ENCODE measurements around the gene CACNB2. TPM values are rescaled to one million over a fixed set of nuclear protein-coding genes. Genes with fewer than 3 reads are reported as not detected.
A peak's percentile ranks its signal among the peaks of the same experiment; 100 is the strongest.

CACNB2 gene
- total RNA-seq, 1 donor from 2014 or later, result 0.96 TPM

DNA sequence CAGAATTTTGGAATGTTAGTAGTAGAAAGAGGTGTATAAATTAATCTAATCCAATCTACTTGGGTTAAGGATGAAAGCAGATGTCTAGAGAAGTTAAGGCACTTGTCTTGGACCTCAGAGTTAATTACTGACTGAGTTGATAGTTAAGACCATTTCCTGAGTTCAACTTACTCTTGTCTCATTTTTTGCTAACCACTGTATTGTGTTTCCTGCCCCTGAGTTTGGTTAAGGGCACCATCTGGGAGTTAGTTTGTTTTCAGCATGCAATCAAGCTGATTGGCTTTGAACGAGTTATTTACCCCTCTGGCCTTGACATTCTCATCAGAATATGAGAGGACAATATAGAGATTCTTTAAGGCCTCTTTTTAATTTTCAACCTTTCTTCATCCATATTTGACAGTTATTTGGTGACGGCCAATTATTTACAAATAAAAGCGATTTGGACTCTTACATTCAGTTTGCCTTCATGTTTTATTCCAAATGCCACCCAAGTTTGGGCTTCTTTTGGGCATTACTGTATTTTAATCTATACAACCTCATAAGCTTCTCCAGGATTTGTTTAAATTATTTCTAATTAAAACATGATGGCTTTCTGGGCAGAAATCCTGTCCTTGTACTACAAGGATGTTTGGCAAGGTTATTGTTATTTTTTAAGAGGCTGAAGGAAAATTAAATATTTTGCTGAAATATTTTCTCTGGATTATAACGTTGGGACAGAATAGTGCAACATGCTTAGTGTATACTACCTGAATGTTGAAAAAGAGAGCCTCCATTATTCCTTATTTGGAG is 225.0 kb downstream of the CACNB2 start:
- DNase-seq (ENCODE audit: low spot score in 2 of 2), result no peak

DNA sequence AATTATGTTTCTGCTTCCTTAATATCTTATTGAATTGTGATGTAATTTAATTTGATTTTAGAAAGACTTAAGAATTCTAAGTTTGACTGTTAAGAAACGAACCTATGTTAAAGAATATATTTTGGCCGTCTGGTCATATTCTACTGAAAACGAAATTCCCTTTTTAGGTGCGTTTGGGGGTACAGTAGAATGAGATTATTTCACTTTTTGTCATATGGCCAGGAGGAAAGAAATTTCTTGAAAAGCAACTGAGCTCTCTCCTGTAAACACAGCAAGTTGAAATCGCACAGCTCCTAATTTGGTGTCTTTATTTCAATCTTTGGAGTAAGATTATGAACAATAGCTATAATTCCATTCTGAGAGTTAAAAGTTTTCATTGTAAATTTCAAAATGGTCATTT is 227.6 kb downstream of the CACNB2 start:
- TF ChIP-seq, protein P1, sequence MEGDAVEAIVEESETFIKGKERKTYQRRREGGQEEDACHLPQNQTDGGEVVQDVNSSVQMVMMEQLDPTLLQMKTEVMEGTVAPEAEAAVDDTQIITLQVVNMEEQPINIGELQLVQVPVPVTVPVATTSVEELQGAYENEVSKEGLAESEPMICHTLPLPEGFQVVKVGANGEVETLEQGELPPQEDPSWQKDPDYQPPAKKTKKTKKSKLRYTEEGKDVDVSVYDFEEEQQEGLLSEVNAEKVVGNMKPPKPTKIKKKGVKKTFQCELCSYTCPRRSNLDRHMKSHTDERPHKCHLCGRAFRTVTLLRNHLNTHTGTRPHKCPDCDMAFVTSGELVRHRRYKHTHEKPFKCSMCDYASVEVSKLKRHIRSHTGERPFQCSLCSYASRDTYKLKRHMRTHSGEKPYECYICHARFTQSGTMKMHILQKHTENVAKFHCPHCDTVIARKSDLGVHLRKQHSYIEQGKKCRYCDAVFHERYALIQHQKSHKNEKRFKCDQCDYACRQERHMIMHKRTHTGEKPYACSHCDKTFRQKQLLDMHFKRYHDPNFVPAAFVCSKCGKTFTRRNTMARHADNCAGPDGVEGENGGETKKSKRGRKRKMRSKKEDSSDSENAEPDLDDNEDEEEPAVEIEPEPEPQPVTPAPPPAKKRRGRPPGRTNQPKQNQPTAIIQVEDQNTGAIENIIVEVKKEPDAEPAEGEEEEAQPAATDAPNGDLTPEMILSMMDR (IDR thresholded peaks at IDR 0.05), result no peak
- Histone ChIP-seq H3K4me3 (no peak overlapping the region), H3K9me3 (no peaks in the 10 kb centered on the region), H3K36me3 (no peaks in the 10 kb centered on the region), H3K27ac (no peak overlapping the region), H3K27me3 (no peaks in the 10 kb centered on the region), H3K4me1 (peaks cover 0 to 3% of the 10 kb centered on the region in 2 donors)
- no peak for DNase-seq (ENCODE audit: low spot score in 2 of 2)
- intact Hi-C loops (cut with DNase I), result no loop called here

More for the DNA sequence above, 225.0 kb downstream of the CACNB2 start:
- H3K9me3 ChIP-seq, result no peaks in the 10 kb centered on the region
- no peak overlapping the region for H3K4me3 ChIP-seq
- no peaks in the 10 kb centered on the region for H3K27me3 ChIP-seq
- intact Hi-C loops (cut with DNase I), result no loop called here
- H3K27ac ChIP-seq, result peak overlapping the region in 1 of 2 donors; percentile 11
- peaks cover 0 to 3% of the 10 kb centered on the region in 2 donors for H3K4me1 ChIP-seq
- TF ChIP-seq, protein P1 (IDR thresholded peaks at IDR 0.05), result no peak
- H3K36me3 ChIP-seq, result no peaks in the 10 kb centered on the region

DNA sequence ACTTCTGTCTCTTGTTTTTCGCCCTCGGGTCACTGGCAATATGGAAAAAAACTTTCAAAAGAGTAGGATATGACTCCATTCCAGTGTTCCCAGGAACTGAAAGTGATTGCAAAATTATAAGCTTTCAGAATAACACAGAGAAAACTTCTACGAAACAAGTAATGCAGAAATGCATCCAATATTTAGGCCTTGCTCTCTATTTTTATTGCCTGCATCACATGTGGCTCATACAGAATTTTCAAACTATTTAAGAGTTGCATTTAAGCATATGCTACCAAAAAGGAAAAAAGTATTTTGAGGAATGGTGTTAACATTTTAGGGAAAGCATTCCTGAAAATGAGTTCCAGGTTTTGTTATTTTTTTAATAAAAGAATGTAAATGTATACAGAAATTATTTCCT is 228.0 kb downstream of the CACNB2 start:
- intact Hi-C loops (cut with DNase I), result no loop called here
- no peaks in the 10 kb centered on the region for H3K9me3 ChIP-seq
- no peaks in the 10 kb centered on the region for H3K36me3 ChIP-seq
- no peak for DNase-seq (ENCODE audit: low spot score in 2 of 2)
- no peak overlapping the region for H3K27ac ChIP-seq
- no peaks in the 10 kb centered on the region for H3K27me3 ChIP-seq
- H3K4me3 ChIP-seq, result no peak overlapping the region
- TF ChIP-seq, protein P1 (IDR thresholded peaks at IDR 0.05), result no peak
- peaks cover 0 to 3% of the 10 kb centered on the region in 2 donors for H3K4me1 ChIP-seq

DNA sequence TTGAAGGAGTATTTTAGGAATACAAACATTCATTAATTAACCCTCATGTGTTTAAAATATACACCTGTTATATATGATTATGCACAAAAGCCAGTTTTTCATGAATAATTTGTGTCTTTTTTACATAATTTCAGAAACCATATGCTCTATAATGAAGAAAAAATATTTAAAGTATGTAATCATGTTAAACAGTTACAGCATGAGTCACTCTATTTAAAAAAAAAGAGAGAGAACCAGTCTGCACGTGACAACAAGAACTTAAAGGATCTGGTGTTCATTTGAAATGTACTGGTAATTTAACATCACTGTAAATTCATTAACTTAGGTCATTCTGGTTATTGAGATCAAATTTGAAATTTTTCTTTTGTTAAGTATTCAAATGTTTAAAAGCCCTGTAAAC is 228.5 kb downstream of the CACNB2 start:
- intact Hi-C loops (cut with DNase I), result no loop called here
- Histone ChIP-seq H3K27me3 (no peaks in the 10 kb centered on the region), H3K9me3 (no peaks in the 10 kb centered on the region), H3K4me3 (no peak overlapping the region), H3K27ac (no peak overlapping the region), H3K4me1 (peaks cover 0 to 3% of the 10 kb centered on the region in 2 donors), H3K36me3 (no peaks in the 10 kb centered on the region)
- TF ChIP-seq, protein P1 (IDR thresholded peaks at IDR 0.05), result no peak
- no peak for DNase-seq (ENCODE audit: low spot score in 2 of 2)

DNA sequence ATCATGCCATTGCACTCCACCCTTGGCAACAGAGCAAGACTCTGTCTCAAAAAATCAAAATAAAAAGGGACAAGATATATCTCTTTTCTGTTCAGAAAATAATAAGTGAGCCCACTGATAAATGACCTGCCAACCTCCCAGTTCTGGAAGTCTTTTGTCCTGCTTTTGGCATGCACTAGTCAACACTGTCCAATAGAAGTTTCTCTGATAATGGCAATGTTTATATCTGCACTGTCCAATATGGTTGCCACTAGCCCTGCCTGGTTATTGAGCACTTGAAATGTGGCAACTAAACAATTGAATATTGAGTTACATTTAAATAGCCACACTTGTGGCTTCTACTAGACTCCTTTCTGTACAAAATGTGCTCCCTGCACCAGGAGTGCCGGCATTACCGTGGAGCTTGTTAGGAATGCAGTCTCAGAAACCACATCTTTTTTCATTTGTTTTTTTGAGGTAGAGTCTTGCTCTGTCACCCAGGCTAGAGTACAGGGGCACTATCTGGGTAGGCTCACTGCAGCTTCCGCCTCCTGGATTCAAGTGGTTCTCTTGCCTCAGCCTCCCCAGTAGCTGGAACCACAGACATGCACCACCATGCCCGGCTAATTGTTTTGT is 229.7 kb downstream of the CACNB2 start:
- intact Hi-C loops (cut with DNase I), result no loop called here
- no peak overlapping the region for H3K4me3 ChIP-seq
- H3K36me3 ChIP-seq, result no peaks in the 10 kb centered on the region
- DNase-seq (ENCODE audit: low spot score in 2 of 2), result no peak
- no peak overlapping the region for H3K27ac ChIP-seq
- TF ChIP-seq, protein P1 (IDR thresholded peaks at IDR 0.05), result no peak
- peaks cover 0 to 3% of the 10 kb centered on the region in 2 donors for H3K4me1 ChIP-seq
- no peaks in the 10 kb centered on the region for H3K9me3 ChIP-seq
- no peaks in the 10 kb centered on the region for H3K27me3 ChIP-seq

Measured in ascending aorta (tissue), 2 donors.